NB4 (cell line): Measurements from ENCODE around the gene CHMP1A.

Source experiments
- DNase-seq: peaks from one replicate; pipeline ENCODE4 v3.0.0; 2010; ENCODE audit warnings: low read depth
- H3K4me3 ChIP-seq: one replicate; pipeline ENCODE4 v1.5.1; 2011; ENCODE audit warnings: mild to moderate bottlenecking, low read depth, low read length, moderate library complexity
- MYC ChIP-seq: IDR thresholded peaks from 2 replicates; pipeline ENCODE4 v1.6.1; 2011; ENCODE audit warnings: low read depth, low read length
- POLR2A ChIP-seq: IDR thresholded peaks from 2 replicates; pipeline ENCODE4 v1.6.1; 2011; ENCODE audit warnings: mild to moderate bottlenecking; ENCODE audit not compliant: insufficient read length; ENCODE audit errors: extremely low read depth
- TF ChIP-seq, protein P1 (sequence below): IDR thresholded peaks from 2 replicates; pipeline ENCODE4 v1.6.1; 2011; ENCODE audit warnings: low read depth, low read length
- TF ChIP-seq, protein P2 (sequence below): IDR thresholded peaks from one replicate; pipeline ENCODE4 v1.5.1; 2012; ENCODE audit warnings: low read depth, low read length

The CHMP1A gene

DNA sequence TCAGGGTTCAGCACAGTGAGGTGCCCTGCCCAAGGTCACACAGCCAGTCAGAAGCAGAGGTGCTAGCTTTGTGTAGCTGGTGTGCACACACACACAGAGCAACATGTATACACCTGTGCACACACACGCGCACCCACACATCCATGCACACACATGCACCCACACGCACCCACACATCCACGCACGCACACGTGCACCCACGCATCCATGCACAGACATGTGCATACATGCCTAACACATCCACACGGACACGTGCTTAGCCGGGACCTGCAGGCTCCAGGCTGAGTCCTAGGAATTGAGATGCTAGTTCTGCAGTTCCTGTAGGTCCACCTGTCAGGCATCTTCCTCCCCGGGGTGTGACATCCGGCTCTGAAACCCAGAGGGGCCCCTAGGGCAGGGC lies 57.1 kb downstream of the CHMP1A start:
- no peak for DNase-seq
- TF ChIP-seq, protein P1, sequence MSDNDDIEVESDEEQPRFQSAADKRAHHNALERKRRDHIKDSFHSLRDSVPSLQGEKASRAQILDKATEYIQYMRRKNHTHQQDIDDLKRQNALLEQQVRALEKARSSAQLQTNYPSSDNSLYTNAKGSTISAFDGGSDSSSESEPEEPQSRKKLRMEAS, result no peak
- TF ChIP-seq, protein P2, sequence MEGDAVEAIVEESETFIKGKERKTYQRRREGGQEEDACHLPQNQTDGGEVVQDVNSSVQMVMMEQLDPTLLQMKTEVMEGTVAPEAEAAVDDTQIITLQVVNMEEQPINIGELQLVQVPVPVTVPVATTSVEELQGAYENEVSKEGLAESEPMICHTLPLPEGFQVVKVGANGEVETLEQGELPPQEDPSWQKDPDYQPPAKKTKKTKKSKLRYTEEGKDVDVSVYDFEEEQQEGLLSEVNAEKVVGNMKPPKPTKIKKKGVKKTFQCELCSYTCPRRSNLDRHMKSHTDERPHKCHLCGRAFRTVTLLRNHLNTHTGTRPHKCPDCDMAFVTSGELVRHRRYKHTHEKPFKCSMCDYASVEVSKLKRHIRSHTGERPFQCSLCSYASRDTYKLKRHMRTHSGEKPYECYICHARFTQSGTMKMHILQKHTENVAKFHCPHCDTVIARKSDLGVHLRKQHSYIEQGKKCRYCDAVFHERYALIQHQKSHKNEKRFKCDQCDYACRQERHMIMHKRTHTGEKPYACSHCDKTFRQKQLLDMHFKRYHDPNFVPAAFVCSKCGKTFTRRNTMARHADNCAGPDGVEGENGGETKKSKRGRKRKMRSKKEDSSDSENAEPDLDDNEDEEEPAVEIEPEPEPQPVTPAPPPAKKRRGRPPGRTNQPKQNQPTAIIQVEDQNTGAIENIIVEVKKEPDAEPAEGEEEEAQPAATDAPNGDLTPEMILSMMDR, result no peak
- TF ChIP-seq MYC (no peak), POLR2A (no peak)
- no peak overlapping the region for H3K4me3 ChIP-seq

DNA sequence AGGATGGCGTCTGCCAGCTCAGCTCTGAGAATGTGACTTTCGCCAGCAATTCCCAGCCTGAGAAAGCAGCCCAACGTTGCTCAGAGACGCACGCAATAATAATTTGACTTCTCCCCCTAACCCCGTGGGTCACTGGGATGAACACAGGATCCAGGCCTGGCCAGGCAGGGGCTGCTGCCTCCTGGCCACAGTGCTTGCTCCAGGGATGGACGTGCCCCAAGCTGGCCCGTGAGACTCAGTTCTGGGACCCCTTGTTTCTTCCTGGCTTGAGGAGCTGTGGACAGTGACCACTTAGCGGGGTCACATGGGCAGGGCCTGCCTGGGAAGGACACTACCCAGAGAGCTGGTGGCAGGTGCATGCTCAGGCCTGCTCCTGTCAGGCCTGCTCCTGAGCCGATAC lies 57.6 kb downstream of the CHMP1A start:
- TF ChIP-seq POLR2A (no peak), MYC (no peak)
- TF ChIP-seq, protein P1, result no peak
- TF ChIP-seq, protein P2, result no peak
- H3K4me3 ChIP-seq, result no peak overlapping the region
- no peak for DNase-seq

DNA sequence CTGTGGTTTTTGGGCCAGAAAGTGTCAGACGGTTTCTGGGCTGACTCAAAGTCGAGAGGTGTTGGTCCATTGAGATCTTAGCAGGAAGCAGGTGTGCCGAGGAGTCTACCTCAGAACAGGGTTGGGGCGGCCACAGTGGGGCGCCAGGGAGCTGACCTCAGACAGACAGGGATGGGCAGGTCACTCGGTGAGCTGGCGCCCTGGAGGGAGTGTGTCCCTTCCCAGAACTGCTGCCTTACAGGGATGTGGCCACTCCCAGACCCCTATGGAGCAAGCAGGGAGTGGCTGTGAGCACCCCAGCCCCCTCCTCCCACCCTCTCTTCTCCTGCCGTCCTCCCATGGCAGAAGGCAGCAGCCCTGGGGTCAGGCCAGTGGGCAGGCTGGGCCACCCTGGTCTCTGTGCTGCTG lies 58.1 kb downstream of the CHMP1A start:
- no peak overlapping the region for H3K4me3 ChIP-seq
- TF ChIP-seq MYC, result no peak
- TF ChIP-seq, protein P2, result peak; percentile 64
- DNase-seq, result peak; percentile 60

DNA sequence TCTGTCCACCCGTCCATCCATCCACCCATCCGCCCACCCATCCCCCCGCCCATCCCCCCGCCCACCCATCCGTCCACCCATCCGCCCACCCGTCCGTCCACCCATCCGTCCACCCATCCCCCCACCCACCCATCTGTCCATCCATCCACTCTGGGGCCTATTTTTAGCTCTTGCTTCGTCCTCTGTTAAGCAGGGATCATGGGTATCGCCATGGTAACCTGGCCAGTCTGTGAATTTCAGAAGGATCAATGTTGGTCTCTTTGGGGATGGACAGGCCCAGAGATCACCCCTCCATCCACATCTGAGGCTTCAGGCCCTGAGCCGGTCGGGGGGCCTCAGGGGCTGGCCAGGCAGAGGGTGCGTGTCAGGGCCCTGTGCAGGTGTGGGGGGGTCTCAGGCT lies 59.3 kb downstream of the CHMP1A start:
- no peak overlapping the region for H3K4me3 ChIP-seq
- no peak for TF ChIP-seq MYC
- TF ChIP-seq, protein P1, result no peak
- TF ChIP-seq, protein P2, result no peak
- no peak for TF ChIP-seq POLR2A
- DNase-seq, result peak; percentile 60

DNA sequence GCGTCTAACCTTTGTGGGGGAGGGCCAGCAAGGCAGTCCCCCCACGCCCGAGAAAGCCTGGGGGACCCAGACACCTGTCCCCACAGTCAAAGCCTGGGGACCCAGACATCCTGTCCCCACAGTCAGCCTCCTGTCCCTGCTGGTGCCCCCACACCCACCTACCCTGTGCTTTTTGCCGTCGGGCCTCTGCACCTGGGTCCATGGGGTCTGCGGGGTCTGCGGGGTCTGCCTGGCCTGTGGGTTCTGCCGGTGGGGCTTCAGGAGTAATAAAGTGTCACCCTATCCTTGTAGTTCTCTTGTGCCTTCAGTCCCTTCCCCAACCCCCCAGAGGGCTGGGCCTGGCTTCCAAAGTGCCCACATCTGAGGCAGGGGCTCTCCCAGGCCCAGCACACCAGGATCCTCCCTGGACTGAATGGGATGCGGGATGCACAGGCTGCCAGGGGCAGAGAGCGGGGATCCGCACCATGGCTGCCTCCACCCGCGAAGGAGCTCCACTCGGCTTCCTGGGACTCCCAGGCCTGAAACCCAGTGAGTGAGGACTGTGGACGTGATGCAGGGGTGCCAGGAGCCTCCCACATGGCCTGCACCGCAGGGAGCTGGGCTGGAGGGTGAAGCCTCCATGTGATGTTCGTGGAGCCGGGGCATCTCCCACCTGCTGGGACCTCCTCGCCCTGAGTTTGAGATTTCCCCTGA lies 60.4 kb downstream of the CHMP1A start:
- no peak for DNase-seq
- TF ChIP-seq, protein P1, result no peak
- TF ChIP-seq MYC, result no peak
- TF ChIP-seq, protein P2, result no peak
- H3K4me3 ChIP-seq, result no peak overlapping the region
